GM18508 (cell line): ENCODE measurements around the gene SLC5A10.
"Not testable (repeated sequence)": the region's sequence is repeated elsewhere in the genome, so short reads cannot be mapped to it uniquely, and the experiment has no call there.

Experiments used
- ATAC-seq: cut with Tn5 transposase; IDR thresholded peaks from one replicate; pipeline ENCODE4 v1.9.1; 2021; ENCODE audit warnings: moderate number of reproducible peaks; ENCODE audit not compliant: insufficient read depth, unreplicated experiment

SLC5A10 gene

GRCh38 chr17:18944646-18945045 is 7.3 kb upstream of the SLC5A10 start:
- ATAC-seq = no peak

- no peak for ATAC-seq
Observed at GRCh38 chr17:18946536-18946935, 5.4 kb upstream of the SLC5A10 start.

GRCh38 chr17:18947866-18948265 is 4.1 kb upstream of the SLC5A10 start:
- ATAC-seq = no peak

- ATAC-seq = no peak
Observed at GRCh38 chr17:18948476-18949006, 3.4 kb upstream of the SLC5A10 start.

GRCh38 chr17:18949566-18949965 is 2.4 kb upstream of the SLC5A10 start:
- ATAC-seq = no peak

GRCh38 chr17:18950346-18950745 is 1.6 kb upstream of the SLC5A10 start:
- ATAC-seq = no peak

GRCh38 chr17:18950944-18951905 is 740 bp upstream of the SLC5A10 start:
- ATAC-seq = no peak

- ATAC-seq = no peak
Observed at GRCh38 chr17:18953231-18953728, 1.3 kb downstream of the SLC5A10 start.

- no peak for ATAC-seq
Observed at GRCh38 chr17:18954321-18954720, 2.4 kb downstream of the SLC5A10 start.

- no peak for ATAC-seq
Observed at GRCh38 chr17:18955009-18955408, 3.0 kb downstream of the SLC5A10 start.

- not testable (repeated sequence) for ATAC-seq
Observed at GRCh38 chr17:18956021-18956420, 4.1 kb downstream of the SLC5A10 start.

GRCh38 chr17:18956581-18956980 is 4.6 kb downstream of the SLC5A10 start:
- no peak for ATAC-seq

- no peak for ATAC-seq
Observed at GRCh38 chr17:18957831-18958230, 5.9 kb downstream of the SLC5A10 start.

- no peak for ATAC-seq
Observed at GRCh38 chr17:18958611-18959010, 6.6 kb downstream of the SLC5A10 start.

- ATAC-seq = no peak
Observed at GRCh38 chr17:18959071-18959844, 7.3 kb downstream of the SLC5A10 start.

GRCh38 chr17:18959845-18960240 is 7.9 kb downstream of the SLC5A10 start:
- ATAC-seq = no peak

- no peak for ATAC-seq
Observed at GRCh38 chr17:18960241-18960665, 8.3 kb downstream of the SLC5A10 start.

- ATAC-seq = no peak
Observed at GRCh38 chr17:18960803-18961511, 9.0 kb downstream of the SLC5A10 start.

- ATAC-seq = no peak
Observed at GRCh38 chr17:18961634-18962493, 9.9 kb downstream of the SLC5A10 start.
